GM21619 (cell line): ENCODE data around the gene CHST11.
"Not testable (repeated sequence)": the region's sequence is repeated elsewhere in the genome, so short reads cannot be mapped to it uniquely, and the experiment has no call there.

Experiments
- ATAC-seq: cut with Tn5 transposase; IDR thresholded peaks from one replicate; pipeline ENCODE4 v1.9.1; 2021; ENCODE audit not compliant: unreplicated experiment

The CHST11 gene

GRCh38 chr12:104522985-104523722, 66.4 kb downstream of the CHST11 start:
- no peak for ATAC-seq

DNA sequence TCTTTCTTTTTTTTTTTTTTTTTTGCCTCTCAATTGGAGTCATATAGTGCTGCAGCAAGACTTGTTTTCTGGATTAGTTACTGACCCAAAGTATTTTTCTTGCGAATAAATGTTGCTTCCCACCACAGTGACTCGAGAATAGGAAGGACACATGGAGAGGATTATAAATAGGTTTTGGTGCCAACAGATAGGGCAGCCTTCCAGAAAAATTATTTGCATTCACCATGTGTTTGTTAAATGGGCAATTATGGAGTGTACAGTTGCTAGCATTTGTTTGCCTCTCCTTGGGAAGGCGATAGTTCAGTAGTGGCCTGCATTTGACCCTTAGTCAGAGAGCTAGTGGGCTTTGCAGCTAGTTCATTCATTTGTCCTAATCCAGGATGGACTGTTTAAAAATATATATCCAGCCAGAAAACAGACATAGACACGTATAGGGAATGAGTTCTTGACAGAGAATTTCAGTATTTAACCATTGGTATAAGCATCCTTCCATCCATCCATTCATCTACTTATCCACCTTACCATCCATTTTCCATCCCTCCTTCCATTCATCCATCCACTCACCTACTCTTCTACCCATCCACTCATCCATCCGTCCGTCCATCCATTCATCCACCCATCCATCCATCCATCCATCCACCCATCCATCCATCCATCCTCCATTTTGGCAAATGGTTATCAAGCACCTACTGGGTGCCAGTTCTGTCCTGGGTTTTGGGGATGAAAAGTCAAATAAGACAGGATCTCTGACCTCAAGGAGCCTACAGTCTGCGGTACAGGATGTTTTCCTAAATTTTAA, 67.5 kb downstream of the CHST11 start:
- ATAC-seq: no peak

DNA sequence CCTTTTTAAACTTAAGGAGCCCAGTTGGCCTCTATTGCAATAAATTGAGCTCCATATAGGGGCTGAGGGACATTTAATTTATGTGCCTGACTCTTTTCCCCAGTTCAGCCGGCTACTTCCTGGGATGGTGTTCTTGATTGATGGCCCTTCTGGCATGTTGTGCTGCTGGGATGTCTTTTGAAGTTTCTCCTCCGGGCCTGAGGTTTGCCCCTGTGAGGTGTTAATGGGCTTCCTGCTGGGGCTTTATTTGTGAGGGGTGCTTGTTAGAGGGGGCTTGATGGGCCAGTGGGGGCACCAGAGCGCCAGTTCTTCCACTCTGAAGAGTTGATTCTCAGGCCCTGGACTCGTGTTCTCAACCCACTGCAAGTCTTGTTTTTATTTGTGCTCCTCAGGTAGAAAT, 69.6 kb downstream of the CHST11 start:
- ATAC-seq: no peak

- ATAC-seq: no peak
Measured at GRCh38 chr12:104526751-104527150, 70.0 kb downstream of the CHST11 start.

- ATAC-seq: not testable (repeated sequence)
Measured at GRCh38 chr12:104527653-104528052, 70.9 kb downstream of the CHST11 start.

GRCh38 chr12:104529130-104529874, 72.6 kb downstream of the CHST11 start:
- no peak for ATAC-seq

- no peak for ATAC-seq
Measured at GRCh38 chr12:104532636-104533035, 75.9 kb downstream of the CHST11 start.

GRCh38 chr12:104533134-104533533, 76.4 kb downstream of the CHST11 start:
- no peak for ATAC-seq

DNA sequence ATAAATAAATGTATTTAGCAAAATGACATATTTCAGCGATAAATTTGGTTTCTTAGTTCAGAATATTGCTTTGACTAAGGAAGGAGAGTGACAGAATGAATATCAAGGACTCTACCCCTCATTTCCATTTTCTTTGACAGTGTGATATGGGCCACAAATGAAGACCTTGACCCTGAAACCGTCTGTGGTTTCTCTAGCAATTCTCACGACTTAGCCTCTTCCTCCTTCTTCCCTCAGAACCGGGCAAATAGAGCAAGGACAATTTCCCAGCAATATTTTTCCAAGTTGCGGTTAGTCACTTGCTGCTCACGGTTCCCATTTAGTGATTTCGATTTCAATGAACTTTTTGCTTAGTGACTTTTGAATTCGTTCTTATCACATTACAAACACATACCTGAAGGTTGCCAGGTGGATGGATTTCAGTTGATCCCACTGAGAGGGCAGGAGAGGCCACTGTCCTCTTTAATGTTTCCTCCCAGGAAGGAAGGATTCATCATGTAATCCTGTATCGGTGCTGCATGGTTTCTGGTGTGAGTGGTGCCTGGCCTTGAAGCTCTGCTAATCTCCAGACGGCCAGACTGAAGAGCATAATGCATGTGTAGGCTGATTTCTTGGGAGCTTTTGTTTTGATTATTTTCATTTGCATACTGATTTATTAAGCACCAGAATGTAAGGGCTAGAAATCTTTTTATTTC, 77.6 kb downstream of the CHST11 start:
- ATAC-seq: no peak

GRCh38 chr12:104534857-104535248, 78.1 kb downstream of the CHST11 start:
- ATAC-seq: no peak

DNA sequence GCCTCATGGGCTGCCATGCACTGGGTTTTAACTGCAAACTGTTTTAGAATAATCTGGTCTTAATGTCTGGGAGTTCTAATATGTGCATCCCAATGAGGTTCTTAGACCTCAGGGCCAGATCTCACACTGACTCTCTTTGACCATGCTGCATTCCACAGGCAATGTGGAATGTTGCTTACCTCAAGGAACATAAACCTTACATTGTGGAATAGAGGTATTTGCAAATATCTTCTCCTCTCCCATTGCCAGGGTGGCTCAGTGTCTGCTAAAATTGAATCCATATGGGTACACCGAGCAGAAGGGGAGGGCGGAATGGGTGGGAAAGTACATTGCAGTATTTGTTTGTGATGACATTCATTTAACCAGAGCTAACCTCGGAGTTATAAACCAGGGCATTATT, 78.6 kb downstream of the CHST11 start:
- no peak for ATAC-seq

DNA sequence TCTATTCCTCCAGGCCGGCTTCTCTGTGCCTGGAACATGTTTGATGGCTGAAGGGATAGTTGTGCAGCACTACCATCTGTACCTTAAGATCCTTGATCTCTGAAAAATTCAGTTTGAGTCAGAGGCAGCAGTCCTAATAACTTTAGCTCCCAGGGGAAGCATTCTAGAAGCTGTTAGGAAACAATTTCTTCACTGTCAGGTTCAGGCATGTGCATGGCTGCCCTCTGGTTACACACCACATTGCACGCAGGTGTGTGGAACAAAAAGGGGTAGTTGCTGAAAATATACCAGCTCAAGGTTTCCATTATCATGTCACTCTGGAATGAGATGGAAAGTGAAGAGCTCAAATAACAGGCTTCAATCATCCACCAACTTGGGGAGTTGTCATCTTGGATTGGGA, 80.1 kb downstream of the CHST11 start:
- ATAC-seq: no peak

GRCh38 chr12:104538056-104538455, 81.3 kb downstream of the CHST11 start:
- ATAC-seq: no peak

GRCh38 chr12:104538891-104539462, 82.2 kb downstream of the CHST11 start:
- no peak for ATAC-seq

GRCh38 chr12:104544836-104545235, 88.1 kb downstream of the CHST11 start:
- ATAC-seq: no peak

GRCh38 chr12:104546575-104546974, 89.8 kb downstream of the CHST11 start:
- no peak for ATAC-seq

DNA sequence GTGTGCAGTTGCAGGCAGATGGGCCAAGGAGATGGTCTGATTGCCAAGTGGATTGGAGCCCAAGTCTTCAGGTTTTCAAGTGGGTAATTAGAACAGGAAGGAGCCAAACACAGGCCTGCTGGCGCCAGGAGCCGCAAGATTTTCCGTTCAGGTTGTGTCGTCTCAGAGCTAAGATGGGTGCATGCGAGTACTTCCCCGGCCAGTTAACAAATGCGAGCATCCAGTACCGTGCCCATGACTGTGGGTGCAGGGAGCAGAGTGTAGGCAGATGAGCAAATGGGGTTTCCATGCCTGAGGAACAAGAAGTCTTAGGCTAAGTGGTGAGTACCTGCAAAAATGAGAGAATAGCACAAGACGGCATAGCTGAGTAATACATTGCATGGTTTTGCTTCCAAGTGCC, 90.5 kb downstream of the CHST11 start:
- ATAC-seq: no peak

GRCh38 chr12:104549815-104550480, 93.2 kb downstream of the CHST11 start:
- ATAC-seq: no peak

DNA sequence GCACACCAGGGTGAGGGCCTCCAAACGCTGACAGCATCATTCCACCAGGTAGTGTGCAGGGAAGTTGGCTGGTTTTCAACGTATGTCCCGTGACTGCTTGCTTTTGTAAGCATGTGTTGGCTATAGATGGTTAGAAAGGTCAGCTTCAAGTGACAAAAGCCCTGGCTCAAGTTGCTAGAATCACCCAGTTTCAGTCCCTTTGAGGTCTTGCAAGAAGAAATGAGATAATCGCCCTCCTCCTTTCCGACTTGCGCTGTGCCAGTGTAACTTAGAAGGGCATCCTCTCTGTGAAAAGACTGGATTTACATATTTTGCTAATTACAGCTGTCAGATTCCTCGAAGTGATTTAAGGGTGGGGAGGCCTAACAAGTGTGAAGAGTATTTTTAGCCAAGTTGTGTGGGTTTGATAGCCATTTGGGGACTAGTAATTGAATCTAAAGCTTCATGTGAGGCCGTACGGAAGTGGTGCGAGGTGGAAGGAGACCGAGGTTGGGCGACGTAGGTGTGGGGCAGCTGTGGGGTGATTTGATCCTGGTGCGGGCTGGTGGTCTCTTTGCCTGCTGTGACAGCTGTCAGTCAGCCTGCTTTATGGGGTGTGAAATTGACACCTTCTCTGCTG, 94.7 kb downstream of the CHST11 start:
- peak; percentile 61 for ATAC-seq

GRCh38 chr12:104553421-104553820, 96.7 kb downstream of the CHST11 start:
- no peak for ATAC-seq
